Memory B cell (primary cell): ENCODE data around the gene TBCK.

ENCODE experiments used
- ATAC-seq: fragments of 150-1000 bp; cut with Tn5 transposase; 2 replicates; pipeline ENCODE4 v1.10.0; 2021; ENCODE audit warnings: low read depth, mild to moderate bottlenecking, moderate library complexity
- DNase-seq, 2 donors: peaks; one replicate each; pipeline ENCODE4 v3.0.0; 2022; ENCODE audit warnings: low spot score in 2 of 2
- H3K27ac Mint-ChIP-seq: one replicate; pipeline ENCODE4 v1.8.0; 2022; ENCODE audit warnings: mild to moderate bottlenecking, moderate library complexity, mixed read lengths
- H3K27me3 Mint-ChIP-seq: one replicate; pipeline ENCODE4 v1.8.0; 2022; ENCODE audit warnings: mixed read lengths
- H3K36me3 Mint-ChIP-seq: one replicate; pipeline ENCODE4 v1.8.0; 2022; ENCODE audit warnings: mild to moderate bottlenecking, mixed read lengths
- H3K4me1 Mint-ChIP-seq: one replicate; pipeline ENCODE4 v1.8.0; 2022; ENCODE audit warnings: mixed read lengths
- H3K4me3 Mint-ChIP-seq: one replicate; pipeline ENCODE4 v1.8.0; 2022; ENCODE audit warnings: mild to moderate bottlenecking, moderate library complexity, mixed read lengths
- H3K9me3 Mint-ChIP-seq: one replicate; pipeline ENCODE4 v1.8.0; 2022; ENCODE audit warnings: mixed read lengths

Gene TBCK

GRCh38 chr4:106065018-106065417 is 251.0 kb downstream of the TBCK start:
- peaks cover 7% of the 10 kb centered on the region for H3K36me3 Mint-ChIP-seq
- no peaks in the 10 kb centered on the region for H3K4me1 Mint-ChIP-seq
- ATAC-seq (no peak), DNase-seq (no peak)
- no peaks in the 10 kb centered on the region for H3K27me3 Mint-ChIP-seq
- H3K27ac Mint-ChIP-seq: no peak overlapping the region
- no peak overlapping the region for H3K4me3 Mint-ChIP-seq
- no peaks in the 10 kb centered on the region for H3K9me3 Mint-ChIP-seq

GRCh38 chr4:106063009-106063408 is 253.0 kb downstream of the TBCK start:
- Mint-ChIP-seq H3K27ac (no peak overlapping the region), H3K27me3 (no peaks in the 10 kb centered on the region), H3K4me1 (no peaks in the 10 kb centered on the region), H3K9me3 (no peaks in the 10 kb centered on the region), H3K4me3 (no peak overlapping the region), H3K36me3 (peaks cover 12% of the 10 kb centered on the region)
- no peak for ATAC-seq
- DNase-seq: no peak

- ATAC-seq (no peak), DNase-seq (no peak)
- H3K36me3 Mint-ChIP-seq: peaks cover 12% of the 10 kb centered on the region
- no peaks in the 10 kb centered on the region for H3K9me3 Mint-ChIP-seq
- H3K4me3 Mint-ChIP-seq: no peak overlapping the region
- no peaks in the 10 kb centered on the region for H3K27me3 Mint-ChIP-seq
- no peaks in the 10 kb centered on the region for H3K4me1 Mint-ChIP-seq
- no peak overlapping the region for H3K27ac Mint-ChIP-seq
These were observed 253.5 kb downstream of the TBCK start for GRCh38 chr4:106062452-106062875.

- Mint-ChIP-seq H3K9me3 (no peaks in the 10 kb centered on the region), H3K27me3 (no peaks in the 10 kb centered on the region), H3K36me3 (peaks cover 13% of the 10 kb centered on the region), H3K27ac (no peak overlapping the region), H3K4me3 (no peak overlapping the region), H3K4me1 (no peaks in the 10 kb centered on the region)
- ATAC-seq (no peak), DNase-seq (no peak)
These were observed 257.1 kb downstream of the TBCK start for GRCh38 chr4:106058921-106059320.

- Mint-ChIP-seq H3K27ac (no peak overlapping the region), H3K4me3 (no peak overlapping the region), H3K36me3 (peaks cover 11% of the 10 kb centered on the region), H3K27me3 (no peaks in the 10 kb centered on the region), H3K9me3 (no peaks in the 10 kb centered on the region), H3K4me1 (no peaks in the 10 kb centered on the region)
- DNase-seq (no peak), ATAC-seq (no peak)
These were observed 259.1 kb downstream of the TBCK start for GRCh38 chr4:106056914-106057313.

- no peak for ATAC-seq
- DNase-seq: no peak
- no peaks in the 10 kb centered on the region for H3K27me3 Mint-ChIP-seq
- H3K4me1 Mint-ChIP-seq: no peaks in the 10 kb centered on the region
- no peaks in the 10 kb centered on the region for H3K9me3 Mint-ChIP-seq
- no peak overlapping the region for H3K4me3 Mint-ChIP-seq
- peaks cover 7% of the 10 kb centered on the region for H3K36me3 Mint-ChIP-seq
- no peak overlapping the region for H3K27ac Mint-ChIP-seq
These were observed 264.5 kb downstream of the TBCK start for GRCh38 chr4:106051514-106051913.

GRCh38 chr4:106049490-106049889 is 266.5 kb downstream of the TBCK start:
- H3K4me1 Mint-ChIP-seq: no peaks in the 10 kb centered on the region
- peaks cover 14% of the 10 kb centered on the region for H3K36me3 Mint-ChIP-seq
- no peaks in the 10 kb centered on the region for H3K27me3 Mint-ChIP-seq
- no peak overlapping the region for H3K27ac Mint-ChIP-seq
- no peaks in the 10 kb centered on the region for H3K9me3 Mint-ChIP-seq
- ATAC-seq: no peak
- DNase-seq: no peak
- H3K4me3 Mint-ChIP-seq: no peak overlapping the region

- Mint-ChIP-seq H3K27ac (no peak overlapping the region), H3K4me3 (no peak overlapping the region), H3K4me1 (no peaks in the 10 kb centered on the region), H3K36me3 (peaks cover 14% of the 10 kb centered on the region), H3K27me3 (no peaks in the 10 kb centered on the region), H3K9me3 (no peaks in the 10 kb centered on the region)
- no peak for DNase-seq
- ATAC-seq: no peak
These were observed 267.6 kb downstream of the TBCK start for GRCh38 chr4:106048250-106048971.

GRCh38 chr4:106046083-106046482 is 269.9 kb downstream of the TBCK start:
- Mint-ChIP-seq H3K9me3 (no peaks in the 10 kb centered on the region), H3K4me1 (no peaks in the 10 kb centered on the region), H3K4me3 (no peak overlapping the region), H3K27ac (no peak overlapping the region), H3K27me3 (no peaks in the 10 kb centered on the region), H3K36me3 (peaks cover 15% of the 10 kb centered on the region)
- no peak for ATAC-seq
- no peak for DNase-seq

GRCh38 chr4:106041294-106042002 is 274.6 kb downstream of the TBCK start:
- H3K36me3 Mint-ChIP-seq: peaks cover 8% of the 10 kb centered on the region
- no peak for ATAC-seq
- no peaks in the 10 kb centered on the region for H3K9me3 Mint-ChIP-seq
- no peak overlapping the region for H3K4me3 Mint-ChIP-seq
- no peak for DNase-seq
- H3K4me1 Mint-ChIP-seq: no peaks in the 10 kb centered on the region
- no peaks in the 10 kb centered on the region for H3K27me3 Mint-ChIP-seq
- no peak overlapping the region for H3K27ac Mint-ChIP-seq

GRCh38 chr4:106039796-106040195 is 276.2 kb downstream of the TBCK start:
- Mint-ChIP-seq H3K27ac (no peak overlapping the region), H3K4me3 (no peak overlapping the region), H3K4me1 (no peaks in the 10 kb centered on the region), H3K36me3 (peaks cover 2% of the 10 kb centered on the region), H3K9me3 (no peaks in the 10 kb centered on the region), H3K27me3 (no peaks in the 10 kb centered on the region)
- no peak for ATAC-seq
- DNase-seq: no peak

GRCh38 chr4:106038908-106039307 is 277.1 kb downstream of the TBCK start:
- H3K36me3 Mint-ChIP-seq: peaks cover 2% of the 10 kb centered on the region
- no peak overlapping the region for H3K27ac Mint-ChIP-seq
- H3K27me3 Mint-ChIP-seq: no peaks in the 10 kb centered on the region
- no peaks in the 10 kb centered on the region for H3K9me3 Mint-ChIP-seq
- ATAC-seq (no peak), DNase-seq (no peak)
- no peak overlapping the region for H3K4me3 Mint-ChIP-seq
- no peaks in the 10 kb centered on the region for H3K4me1 Mint-ChIP-seq

GRCh38 chr4:106038012-106038411 is 278.0 kb downstream of the TBCK start:
- H3K27me3 Mint-ChIP-seq: peaks cover 3% of the 10 kb centered on the region
- H3K36me3 Mint-ChIP-seq: peaks cover 2% of the 10 kb centered on the region
- DNase-seq (no peak), ATAC-seq (no peak)
- no peak overlapping the region for H3K4me3 Mint-ChIP-seq
- no peaks in the 10 kb centered on the region for H3K4me1 Mint-ChIP-seq
- H3K9me3 Mint-ChIP-seq: no peaks in the 10 kb centered on the region
- no peak overlapping the region for H3K27ac Mint-ChIP-seq

GRCh38 chr4:106036848-106037247 is 279.2 kb downstream of the TBCK start:
- Mint-ChIP-seq H3K9me3 (peaks cover 7% of the 10 kb centered on the region), H3K4me3 (no peak overlapping the region), H3K27ac (no peak overlapping the region), H3K27me3 (peaks cover 3% of the 10 kb centered on the region), H3K4me1 (no peaks in the 10 kb centered on the region), H3K36me3 (peaks cover 2% of the 10 kb centered on the region)
- ATAC-seq (no peak), DNase-seq (no peak)

- H3K27ac Mint-ChIP-seq: no peak overlapping the region
- H3K4me1 Mint-ChIP-seq: no peaks in the 10 kb centered on the region
- peaks cover 12% of the 10 kb centered on the region for H3K9me3 Mint-ChIP-seq
- peaks cover 2% of the 10 kb centered on the region for H3K36me3 Mint-ChIP-seq
- H3K27me3 Mint-ChIP-seq: peaks cover 3% of the 10 kb centered on the region
- DNase-seq: no peak
- H3K4me3 Mint-ChIP-seq: no peak overlapping the region
- no peak for ATAC-seq
These were observed 279.7 kb downstream of the TBCK start for GRCh38 chr4:106036334-106036733.
